MM.1S (cell line): ENCODE measurements around the gene SLC49A3.

Experiments used
- CTCF ChIP-seq: fragments of 300-600 bp; sonication (generic); IDR thresholded peaks from 2 replicates; pipeline ENCODE4 v1.5.1; 2016; ENCODE audit warnings: antibody characterized with exemption, low read length, mixed read lengths
- EZH2 ChIP-seq: fragments of 300-600 bp; sonication (generic); optimal IDR thresholded peaks from 2 replicates; pipeline ENCODE3; 2017; ENCODE audit warnings: low read depth, mild to moderate bottlenecking, antibody characterized with exemption, low read length, mixed read lengths

DNA sequence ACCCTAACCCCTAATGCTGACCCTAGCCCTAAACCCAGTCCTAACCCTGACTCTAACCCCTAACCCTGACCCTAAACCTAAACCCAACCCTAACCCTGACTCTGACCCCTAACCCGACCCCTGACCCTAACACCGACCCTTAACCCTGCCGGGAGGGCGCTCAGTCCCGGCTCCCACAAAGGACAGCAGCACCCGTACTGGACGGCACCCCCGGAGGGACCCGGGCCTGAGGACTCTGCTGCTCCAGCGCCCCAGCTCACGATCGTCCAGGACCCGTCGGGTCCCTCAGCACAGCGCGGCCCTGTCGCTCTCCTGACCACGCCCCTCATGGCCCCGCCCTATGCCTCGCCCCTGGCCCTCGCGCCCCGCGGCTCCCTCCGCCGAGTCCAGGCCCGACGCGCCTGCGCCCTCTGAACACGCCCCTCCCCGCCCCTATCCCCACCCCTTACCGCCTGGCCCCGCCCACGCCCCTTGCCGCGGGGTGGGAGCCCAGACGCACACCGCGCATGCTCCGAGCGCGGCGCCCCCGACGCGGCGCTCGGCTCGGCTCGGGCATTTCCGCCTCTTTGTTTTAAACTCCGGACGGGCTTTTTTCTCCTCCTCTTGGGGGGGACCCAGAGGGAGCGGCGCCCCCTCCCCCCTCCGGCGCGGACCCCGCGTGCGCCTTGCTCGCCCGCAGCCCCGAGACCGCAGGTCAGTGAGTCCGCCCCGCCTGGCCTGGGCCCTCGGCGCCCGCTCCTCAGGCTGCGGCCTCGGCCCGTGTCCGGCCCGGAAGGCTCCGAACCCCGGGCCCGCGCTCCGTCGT is 16.5 kb upstream of the SLC49A3 start, which contains the start of gene PCGF3:
- TF ChIP-seq EZH2 (no peak), CTCF (no peak)
